GM18499 (cell line): ENCODE data around the gene GLS.

Experiments used
- ATAC-seq: cut with Tn5 transposase; IDR thresholded peaks from one replicate; pipeline ENCODE4 v1.9.1; 2021; ENCODE audit warnings: moderate number of reproducible peaks; ENCODE audit not compliant: insufficient read depth, unreplicated experiment

GLS gene

DNA sequence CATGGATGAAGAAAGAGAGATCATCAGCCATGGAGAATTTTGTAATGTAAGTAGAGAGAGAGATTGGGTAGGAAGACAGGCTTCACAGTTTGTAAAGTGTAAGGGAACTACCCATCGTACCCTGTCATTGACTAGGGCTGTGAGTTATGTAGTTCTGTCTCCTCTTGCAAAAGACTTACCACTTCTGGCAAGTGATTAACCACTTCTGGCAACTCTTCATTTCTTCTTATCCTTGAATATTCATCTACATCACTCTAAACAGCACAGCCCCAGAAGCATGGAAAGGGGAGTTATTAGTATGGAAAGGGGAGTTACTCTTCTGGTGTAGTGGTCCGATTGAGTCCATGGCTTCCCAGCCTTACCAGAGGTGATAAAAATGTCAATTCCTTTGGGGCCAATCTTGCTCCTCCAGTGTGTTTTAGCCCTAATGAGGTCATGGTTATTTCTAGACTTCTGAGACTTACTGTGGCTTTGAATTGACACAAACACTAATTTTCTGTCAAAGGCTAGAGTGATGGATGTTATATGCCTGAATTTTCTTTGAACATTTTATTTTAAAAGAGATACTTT is 81.4 kb downstream of the GLS start:
- ATAC-seq, result no peak

DNA sequence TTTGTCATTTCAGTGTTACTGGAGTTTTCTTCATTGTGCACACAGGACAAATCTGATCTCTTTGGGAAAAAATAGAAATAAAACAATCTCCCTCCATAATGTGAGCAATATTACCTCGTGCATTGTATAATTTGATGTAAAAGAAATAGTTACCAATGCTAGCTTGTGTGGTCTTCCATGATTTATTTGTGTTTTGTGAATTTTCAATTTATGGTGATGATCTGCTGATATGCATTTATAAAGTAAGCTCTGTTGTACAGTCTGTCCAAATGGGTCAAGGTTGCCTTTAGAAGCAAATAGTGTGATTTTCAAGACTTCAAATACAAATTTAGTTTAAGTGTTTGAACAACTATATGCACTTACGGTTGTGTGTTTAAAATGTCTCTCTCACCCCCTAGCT is 82.5 kb downstream of the GLS start:
- ATAC-seq, result no peak

DNA sequence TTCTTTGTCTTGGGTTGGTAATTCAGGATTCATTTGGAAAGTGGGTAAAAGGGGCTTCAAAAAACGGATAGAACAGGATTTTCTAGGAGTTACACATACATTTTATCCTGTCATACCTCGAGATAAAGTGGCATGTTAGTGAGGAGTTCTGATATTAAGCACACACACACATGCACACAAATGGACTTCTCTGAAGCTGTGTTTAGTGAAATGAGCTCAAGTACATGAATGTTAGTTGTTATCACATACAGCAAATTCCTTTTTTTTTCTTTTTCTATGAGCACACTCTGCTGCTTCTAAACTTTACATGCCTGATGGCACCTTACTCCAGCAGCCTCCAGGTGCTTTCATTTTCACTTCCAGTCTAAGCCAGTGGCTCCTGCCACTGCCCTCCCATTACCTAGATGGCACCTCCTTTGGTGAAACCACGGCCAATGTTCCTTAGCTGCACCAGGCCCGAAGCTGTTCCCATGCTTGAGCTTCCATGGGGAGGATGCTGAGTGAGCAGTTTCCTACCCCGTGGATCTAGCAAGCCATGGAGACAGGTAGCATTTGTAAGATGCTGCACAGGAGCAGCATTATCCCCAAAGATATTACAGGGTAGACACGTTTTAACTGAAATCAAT is 83.7 kb downstream of the GLS start:
- no peak for ATAC-seq

DNA sequence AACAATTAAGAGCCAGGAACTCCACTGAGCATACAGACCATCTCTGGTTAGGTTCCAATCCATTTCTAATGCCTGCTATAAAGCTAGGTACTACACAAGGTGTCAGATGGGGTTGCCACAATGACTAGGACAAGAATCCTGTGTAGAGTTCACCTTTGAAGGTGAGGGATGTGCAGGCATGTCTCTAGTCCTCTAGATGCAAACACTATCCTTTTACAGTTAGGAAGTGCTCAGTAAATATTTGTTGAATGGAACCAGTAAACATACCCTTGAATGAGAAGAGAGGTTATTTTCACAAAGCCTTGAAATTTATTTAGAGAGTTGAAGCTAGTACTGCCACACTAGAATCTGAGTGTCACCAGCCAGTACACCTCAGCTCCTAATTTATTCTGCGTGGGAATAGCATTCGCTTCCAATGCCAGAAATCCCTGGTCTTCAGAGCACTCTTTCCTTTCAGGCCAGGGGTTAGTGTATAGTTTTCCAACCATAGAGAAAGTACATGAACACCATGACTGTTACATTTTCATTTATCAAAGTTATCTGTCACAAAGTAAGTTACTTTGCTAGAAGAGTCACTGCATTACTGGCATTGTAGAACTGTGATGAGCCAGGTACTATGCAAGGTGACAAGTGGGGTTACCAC is 85.1 kb downstream of the GLS start:
- ATAC-seq, result no peak

- ATAC-seq, result no peak
Measured at GRCh38 chr2:190968522-190968921, 87.9 kb downstream of the GLS start.

DNA sequence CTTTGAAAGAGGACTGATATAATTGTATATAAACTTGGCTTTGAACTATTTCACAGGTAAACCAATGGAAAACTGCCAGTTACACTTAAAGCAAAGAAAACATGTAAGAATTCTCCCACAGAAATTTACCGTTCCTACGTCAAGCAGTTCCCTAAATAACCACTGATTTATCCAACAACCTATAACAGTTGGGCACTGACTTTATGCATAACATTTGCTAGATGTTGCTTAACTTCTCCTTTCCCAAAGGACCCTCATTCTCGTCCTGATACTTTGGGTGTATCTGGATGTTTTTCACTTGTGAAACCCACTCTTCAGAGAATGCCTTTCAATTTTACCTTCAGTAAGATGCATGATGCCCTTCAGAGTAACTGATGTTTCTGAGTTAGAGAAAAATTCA is 89.5 kb downstream of the GLS start:
- ATAC-seq, result no peak

- ATAC-seq, result no peak
Measured at GRCh38 chr2:190970873-190971506, 90.4 kb downstream of the GLS start.

DNA sequence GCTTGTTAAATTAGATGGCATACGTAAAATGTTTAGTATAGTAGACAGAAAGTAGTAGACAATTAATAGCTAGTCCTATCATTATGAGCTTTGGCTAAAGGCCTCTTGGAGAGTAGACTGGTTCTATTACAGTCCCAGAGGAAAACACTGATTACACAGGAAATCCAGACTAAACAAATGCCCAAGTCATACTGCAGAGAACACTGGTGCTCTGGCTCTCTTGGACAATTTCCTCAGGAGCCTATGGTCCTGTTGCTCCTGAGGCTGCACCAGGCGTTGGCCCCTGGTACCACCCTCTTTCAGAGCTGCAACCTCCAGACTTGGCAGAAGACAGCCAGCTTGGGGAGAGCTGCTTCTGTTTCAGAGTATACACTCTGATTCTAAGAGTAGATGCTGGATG is 91.6 kb downstream of the GLS start:
- no peak for ATAC-seq

DNA sequence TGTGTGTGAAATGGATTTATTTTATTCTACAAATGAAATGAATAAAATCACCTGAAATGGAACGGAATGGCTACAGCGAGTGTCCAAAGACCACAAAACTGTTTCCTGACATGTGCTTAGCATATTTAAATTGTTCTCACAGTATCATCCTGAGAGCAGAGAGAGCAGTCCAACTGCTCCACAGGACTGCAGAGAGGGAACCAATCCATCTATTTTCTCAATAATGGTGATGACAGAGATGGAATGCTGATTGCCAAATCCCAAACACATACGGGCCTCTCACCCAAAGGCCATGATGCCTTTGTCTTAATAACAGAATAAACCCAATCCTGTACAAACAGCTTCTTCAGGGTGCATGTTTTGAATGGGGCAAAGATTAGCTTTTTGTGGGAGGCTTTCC is 92.2 kb downstream of the GLS start:
- no peak for ATAC-seq

- ATAC-seq, result no peak
Measured at GRCh38 chr2:190973262-190973661, 92.6 kb downstream of the GLS start.

GRCh38 chr2:190973726-190974628 is 93.4 kb downstream of the GLS start:
- no peak for ATAC-seq

DNA sequence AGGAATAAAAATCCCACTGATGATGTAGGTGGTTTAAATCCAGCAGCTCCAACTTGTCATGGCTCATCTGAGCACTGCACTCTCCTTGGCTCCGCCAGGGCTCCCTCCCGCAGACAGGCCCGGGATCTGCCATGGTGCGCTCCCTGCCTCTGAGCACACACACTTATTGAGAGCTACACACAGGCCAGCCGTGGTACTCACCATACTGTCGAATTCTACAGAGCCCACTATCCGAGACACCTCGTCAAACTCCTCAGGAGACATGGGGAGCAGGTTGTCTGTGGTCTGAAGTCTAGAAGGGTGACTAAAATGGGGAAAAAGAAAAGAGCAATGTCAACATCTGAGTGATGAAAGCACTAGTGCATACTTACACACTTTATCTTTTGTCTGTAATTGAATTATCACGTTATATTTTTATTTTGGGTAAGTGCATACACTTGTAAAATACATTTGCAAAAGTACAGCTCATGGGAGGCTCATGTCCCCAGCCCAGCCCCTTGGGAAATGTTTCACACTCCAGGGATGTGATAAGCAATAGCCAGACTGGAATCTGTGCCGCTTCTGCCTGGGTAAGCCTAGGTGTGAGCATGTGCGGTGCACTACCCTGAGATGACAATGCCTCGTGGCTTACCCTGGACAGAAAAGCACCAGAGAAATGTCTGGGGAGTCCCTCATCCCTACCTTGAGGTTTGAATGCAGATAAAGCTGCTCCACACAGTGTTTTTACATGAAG is 94.2 kb downstream of the GLS start:
- no peak for ATAC-seq

- ATAC-seq, result no peak
Measured at GRCh38 chr2:190976521-190976920, 95.9 kb downstream of the GLS start.

DNA sequence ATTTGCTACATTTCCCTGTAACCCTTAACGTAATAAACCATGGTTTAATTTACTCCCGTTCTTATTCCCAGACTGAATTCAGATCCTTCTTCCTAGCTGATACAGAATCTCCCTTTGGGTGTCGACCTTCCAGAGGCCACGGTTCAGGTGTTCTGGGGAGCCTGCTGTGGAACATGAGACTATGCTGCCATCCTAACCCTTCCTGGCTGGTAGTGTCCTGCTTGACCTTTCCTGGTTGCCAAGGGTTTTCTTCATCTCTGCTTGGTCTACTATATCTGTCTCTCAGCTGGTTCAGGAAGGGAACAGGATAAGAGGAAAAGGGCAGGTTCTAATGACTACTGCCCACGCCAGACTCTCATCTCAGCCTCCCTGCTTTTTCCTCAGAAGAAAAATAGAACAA is 96.9 kb downstream of the GLS start:
- no peak for ATAC-seq

DNA sequence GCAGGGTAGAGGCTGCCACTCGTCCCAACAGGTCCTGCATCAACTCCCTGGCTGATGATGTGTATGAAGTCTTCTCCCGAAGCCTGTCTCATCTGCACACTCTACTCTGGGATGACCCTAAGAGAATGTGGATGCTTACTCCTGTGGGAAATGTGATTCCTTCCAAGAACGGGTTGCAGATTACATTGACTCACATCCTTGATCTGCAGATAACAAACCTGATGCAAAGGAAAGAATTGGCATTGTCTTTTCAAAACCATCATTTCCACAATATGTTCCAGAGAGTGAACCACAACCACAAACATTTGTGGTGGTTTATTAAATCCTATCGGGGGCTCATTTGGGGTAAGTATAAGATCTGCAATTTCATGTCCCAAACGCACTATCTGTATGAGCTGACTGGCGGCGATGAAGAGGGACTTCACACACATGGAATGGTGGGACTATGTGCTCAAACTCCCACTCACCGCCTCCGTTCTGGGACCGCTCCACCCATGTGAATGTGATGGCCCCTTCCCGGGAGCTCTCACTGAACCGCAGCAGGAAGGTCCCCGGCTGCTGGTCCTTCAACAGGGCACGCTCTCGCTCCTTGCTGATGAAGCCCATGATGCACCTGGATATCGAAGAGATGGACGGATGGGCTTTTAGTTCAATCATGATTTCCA is 97.9 kb downstream of the GLS start:
- no peak for ATAC-seq

DNA sequence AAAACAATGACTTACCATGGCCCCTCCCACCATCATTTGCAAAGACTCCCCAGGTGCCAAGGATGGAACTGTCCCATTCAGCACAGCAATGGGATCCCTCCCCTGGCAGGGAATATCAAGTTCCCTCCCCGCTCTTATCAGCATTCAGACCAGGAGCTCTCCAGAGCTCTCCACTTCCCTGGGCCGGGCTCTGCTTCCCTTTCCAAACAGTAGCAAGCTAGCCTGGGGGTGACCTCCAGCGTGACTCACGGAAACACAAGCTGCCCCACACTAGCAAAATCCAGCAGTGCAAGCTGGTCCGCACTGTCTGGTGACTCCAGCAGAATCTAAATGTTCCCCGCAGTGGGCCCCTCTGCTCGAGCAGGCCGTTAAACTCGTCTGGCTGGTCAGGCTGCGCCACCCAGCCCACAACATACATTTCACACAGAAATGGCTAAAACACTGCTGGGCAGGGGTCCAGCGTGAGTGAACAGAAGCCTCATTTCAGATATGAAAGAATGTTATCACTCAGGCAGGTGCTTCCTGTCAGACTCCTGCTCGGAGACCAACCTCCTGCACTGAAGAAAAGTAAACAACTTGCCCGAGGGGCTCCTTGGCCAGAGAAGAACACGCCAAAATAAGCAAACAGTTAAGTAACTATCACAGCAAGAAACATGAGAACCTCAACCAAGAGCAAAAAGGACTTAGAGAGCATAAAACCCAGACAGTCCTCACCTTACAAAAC is 99.4 kb downstream of the GLS start:
- ATAC-seq, result no peak

- no peak for ATAC-seq
Measured at GRCh38 chr2:190980630-190981209, 100.1 kb downstream of the GLS start.

- no peak for ATAC-seq
Measured at GRCh38 chr2:190981333-190981732, 100.7 kb downstream of the GLS start.
